SK-N-SH (cell line): Measurements from ENCODE around the gene CDH12. TPM values are rescaled to one million over a fixed set of nuclear protein-coding genes. Genes with fewer than 3 reads are reported as not detected.

ENCODE experiments used
- CTCF ChIA-PET: fragments of 300-600, 350-600 bp; formaldehyde crosslinking; extraction: SDS; loops from one replicate; lab custom pipeline; 2021; lab: Yijun Ruan, JAX
- POLR2A ChIA-PET: fragments of 350-600 bp; sonication (Branson Sonifier 250); formaldehyde crosslinking; extraction: SDS; loops from one replicate; lab custom pipeline; 2020; ENCODE audit warnings: antibody characterized with exemption, inconsistent platforms; lab: Yijun Ruan, JAX
- DNase-seq: peaks from one replicate; pipeline ENCODE4 v3.0.0; 2012
- H2AFZ ChIP-seq: fragments of 200-600 bp; sonication (generic); 2 replicates; pipeline ENCODE4 v1.8.1; 2016; ENCODE audit warnings: antibody characterized with exemption, mild to moderate bottlenecking, low read depth
- H3F3A ChIP-seq: fragments of 200-600 bp; sonication (generic); replicated peaks from 2 replicates; pipeline ENCODE3; 2016; ENCODE audit warnings: antibody characterized with exemption, mild to moderate bottlenecking; ENCODE audit not compliant: insufficient read depth
- H3K27ac ChIP-seq, 2 experiments: fragments of 200-500 bp in 1 of 2; fragments of 200-600 bp in 1 of 2; sonication (Bioruptor generic) in 1 of 2; sonication (generic), shearing (Covaris generic) in 1 of 2; 2 replicates each; pipeline versions ENCODE4 v1.5.1 to v1.6.1; 2014 to 2016; ENCODE audit warnings: low read depth in 2 of 2, inconsistent platforms in 1 of 2, low read length in 1 of 2, mild to moderate bottlenecking in 1 of 2, mixed read lengths in 1 of 2
- H3K27me3 ChIP-seq: fragments of 200-600 bp; sonication (generic), shearing (Covaris generic); 2 replicates; pipeline ENCODE4 v1.6.1; 2016; ENCODE audit warnings: mixed run types; ENCODE audit not compliant: insufficient read depth
- H3K36me3 ChIP-seq, 2 experiments: fragments of 200-500 bp in 1 of 2; fragments of 200-600 bp in 1 of 2; sonication (Bioruptor generic) in 1 of 2; sonication (generic) in 1 of 2; replicated peaks in 1 of 2; 2 replicates each; pipeline versions ENCODE3 to v1.5.1; 2014 to 2016; ENCODE audit warnings: low read length in 1 of 2, mild to moderate bottlenecking in 1 of 2; ENCODE audit not compliant: insufficient read depth in 2 of 2, control insufficient read depth in 1 of 2
- H3K4me1 ChIP-seq, 2 experiments: fragments of 200-500 bp in 1 of 2; fragments of 200-600 bp in 1 of 2; sonication (Bioruptor generic) in 1 of 2; sonication (generic), shearing (Covaris generic) in 1 of 2; 2 replicates each; pipeline versions ENCODE4 v1.5.1 to v1.6.1; 2014 to 2016; ENCODE audit warnings: low read depth in 1 of 2, low read length in 1 of 2, mixed run types in 1 of 2; ENCODE audit not compliant: insufficient read depth in 2 of 2, control insufficient read depth in 1 of 2
- H3K4me2 ChIP-seq: fragments of 200-600 bp; sonication (generic), shearing (Covaris generic); 2 replicates; pipeline ENCODE4 v1.6.1; 2017; ENCODE audit warnings: mixed run types
- H3K4me3 ChIP-seq, 2 experiments: fragments of 200-500 bp in 1 of 2; fragments of 200-600 bp in 1 of 2; sonication (Bioruptor generic) in 1 of 2; sonication (generic), shearing (Covaris generic) in 1 of 2; 2 replicates each; pipeline versions ENCODE4 v1.5.1 to v1.8.1; 2014 to 2016; ENCODE audit warnings: low read depth in 2 of 2, inconsistent platforms in 1 of 2, low read length in 1 of 2, mild to moderate bottlenecking in 1 of 2, mixed read lengths in 1 of 2, moderate library complexity in 1 of 2
- H3K79me2 ChIP-seq: fragments of 200-600 bp; sonication (generic); 2 replicates; pipeline ENCODE4 v1.8.1; 2017; ENCODE audit warnings: mild to moderate bottlenecking; ENCODE audit not compliant: insufficient read depth
- H3K9ac ChIP-seq: fragments of 200-600 bp; sonication (generic); 2 replicates; pipeline ENCODE4 v1.6.1; 2017; ENCODE audit warnings: mixed run types
- H3K9me2 ChIP-seq: fragments of 200-600 bp; sonication (generic); 2 replicates; pipeline ENCODE4 v1.6.1; 2017; ENCODE audit warnings: mixed run types
- H3K9me3 ChIP-seq: fragments of 200-600 bp; sonication (generic); 2 replicates; pipeline ENCODE4 v1.6.1; 2017; ENCODE audit warnings: mixed run types, mild to moderate bottlenecking, moderate library complexity
- H4K20me1 ChIP-seq: fragments of 200-600 bp; sonication (generic); 2 replicates; pipeline ENCODE4 v1.6.1; 2017; ENCODE audit warnings: mild to moderate bottlenecking, mixed run types; ENCODE audit not compliant: insufficient read depth
- CTCF ChIP-seq: fragments of 200-600 bp; sonication (generic); IDR thresholded peaks from 2 replicates; pipeline ENCODE4 v1.6.1; 2017; ENCODE audit warnings: antibody characterized with exemption, mild to moderate bottlenecking, moderate library complexity
- ELF1 ChIP-seq: IDR thresholded peaks from 2 replicates; pipeline ENCODE4 v1.4.0; 2012
- EZH2phosphoT487 ChIP-seq: fragments of 200-600 bp; sonication (generic); IDR thresholded peaks from 2 replicates; pipeline ENCODE4 v1.6.1; 2017; ENCODE audit warnings: low read depth, mixed run types, mild to moderate bottlenecking, antibody characterized with exemption, moderate library complexity, borderline replicate concordance
- FOSL2 ChIP-seq: IDR thresholded peaks from 2 replicates; pipeline ENCODE4 v1.4.0; 2012; ENCODE audit warnings: low read depth, mild to moderate bottlenecking, moderate library complexity, borderline replicate concordance
- FOXJ3 ChIP-seq: sonication (generic); formaldehyde crosslinking; IDR thresholded peaks from 2 replicates; pipeline ENCODE4 v1.5.1; 2020; ENCODE audit warnings: mild to moderate bottlenecking, missing genetic modification reagents
- FOXM1 ChIP-seq: IDR thresholded peaks from 2 replicates; pipeline ENCODE4 v1.4.0; 2012; ENCODE audit warnings: low read depth, mild to moderate bottlenecking
- GABPA ChIP-seq: IDR thresholded peaks from 2 replicates; pipeline ENCODE4 v1.4.0; 2012; ENCODE audit warnings: low read depth, mild to moderate bottlenecking
- IRF3 ChIP-seq: fragments of 150-350 bp; IDR thresholded peaks from 2 replicates; pipeline ENCODE4 v1.6.1; 2016; ENCODE audit warnings: mild to moderate bottlenecking, low read depth, low read length
- MAX ChIP-seq: IDR thresholded peaks from 2 replicates; pipeline ENCODE4 v1.4.0; 2012; ENCODE audit warnings: low read depth
- PBX3 ChIP-seq: IDR thresholded peaks from 2 replicates; pipeline ENCODE4; 2012
- RAD21 ChIP-seq: IDR thresholded peaks from 2 replicates; pipeline ENCODE4 v1.6.1; 2012; ENCODE audit warnings: mild to moderate bottlenecking, low read length
- RFX5 ChIP-seq: IDR thresholded peaks from 2 replicates; pipeline ENCODE4 v1.6.1; 2012; ENCODE audit warnings: mild to moderate bottlenecking, improper control_type of control experiment, low read length
- RXRA ChIP-seq: IDR thresholded peaks from 2 replicates; pipeline ENCODE4 v1.4.0; 2012; ENCODE audit warnings: low read depth, mild to moderate bottlenecking, borderline replicate concordance
- SIN3A ChIP-seq: IDR thresholded peaks from 2 replicates; pipeline ENCODE4 v1.6.1; 2012; ENCODE audit warnings: low read depth, mild to moderate bottlenecking, low read length, moderate library complexity, borderline replicate concordance
- SMC3 ChIP-seq: IDR thresholded peaks from 2 replicates; pipeline ENCODE4 v1.6.1; 2012; ENCODE audit warnings: low read depth, low read length, improper control_type of control experiment
- TCF12 ChIP-seq: IDR thresholded peaks from 2 replicates; pipeline ENCODE4 v1.4.0; 2012
- TEAD4 ChIP-seq: IDR thresholded peaks from 2 replicates; pipeline ENCODE4 v1.4.0; 2012; ENCODE audit warnings: mild to moderate bottlenecking, borderline replicate concordance; ENCODE audit not compliant: insufficient read depth
- USF1 ChIP-seq: IDR thresholded peaks from 2 replicates; pipeline ENCODE4 v1.4.0; 2012; ENCODE audit warnings: low read depth, borderline replicate concordance
- ZBTB33 ChIP-seq: IDR thresholded peaks from 2 replicates; pipeline ENCODE4 v1.4.0; 2012; ENCODE audit warnings: low read depth, borderline replicate concordance
- WGBS: methylation state at CpG from one replicate; pipeline ENCODE4 v1.1.6; 2017; ENCODE audit warnings: low lambda C conversion rate; 5-methylcytosine and 5-hydroxymethylcytosine counted together
- polyA plus RNA-seq, 3 experiments: library from polyadenylated mRNA; depleted of rRNA; stranded (reverse); fragments of >200 nt; gene quantifications; 2 replicates each; pipeline ENCODE4 v1.2.3, GENCODE V29; 2012

CDH12 gene
- polyA plus RNA-seq, 1 of the 3 experiments (the other 2 are of a cell fraction) = not detected

GRCh38 chr5:22560147-22560546 is 293.0 kb downstream of the CDH12 start:
- no peak overlapping the region for H3K27ac ChIP-seq
- POLR2A ChIA-PET = no interaction called here
- no peak for DNase-seq

GRCh38 chr5:22557251-22557650 is 295.9 kb downstream of the CDH12 start:
- CTCF ChIA-PET = no interaction called here
- 0 out of 2 replicates have a peak, but pooled peaks cover 3% of the 10 kb centered on the region for H3K9me2 ChIP-seq
- H3K27me3 ChIP-seq = no peaks in the 10 kb centered on the region
- H3F3A ChIP-seq = no peaks in the 10 kb centered on the region
- no peaks in the 10 kb centered on the region for H3K36me3 ChIP-seq
- 4% methylated on average over 6 of the region's 6 CpGs for WGBS
- H3K79me2 ChIP-seq = no peaks in the 10 kb centered on the region
- TF ChIP-seq RAD21 = no peak
- TF ChIP-seq IRF3 = no peak
- no peak for TF ChIP-seq CTCF
- no peak for TF ChIP-seq TCF12
- no peak for TF ChIP-seq SIN3A
- no peak for TF ChIP-seq ELF1
- no peak for TF ChIP-seq FOXM1
- TF ChIP-seq ZBTB33 = no peak
- no peak for TF ChIP-seq GABPA
- no peak for TF ChIP-seq EZH2phosphoT487
- no peak for TF ChIP-seq FOSL2
- no peak for TF ChIP-seq RXRA
- TF ChIP-seq SMC3 = no peak
- TF ChIP-seq RFX5 = no peak
- TF ChIP-seq PBX3 = no peak
- TF ChIP-seq MAX = no peak
- no peak for TF ChIP-seq TEAD4
- TF ChIP-seq USF1 = no peak
- TF ChIP-seq FOXJ3 (CRISPR knock-in tag) = no peak
- H3K9ac ChIP-seq = no peak overlapping the region
- H2AFZ ChIP-seq = no peak overlapping the region
- no peaks in the 10 kb centered on the region for H3K4me1 ChIP-seq
- no peak for DNase-seq
- no peak overlapping the region for H3K27ac ChIP-seq
- POLR2A ChIA-PET = no interaction called here
- no peaks in the 10 kb centered on the region for H4K20me1 ChIP-seq
- H3K4me3 ChIP-seq = no peak overlapping the region
- no peak overlapping the region for H3K4me2 ChIP-seq
- H3K9me3 ChIP-seq = no peaks in the 10 kb centered on the region

More at GRCh38 chr5:22560147-22560546, 293.0 kb downstream of the CDH12 start:
- Histone ChIP-seq H3K4me2 (no peak overlapping the region), H2AFZ (no peak overlapping the region), H3F3A (no peaks in the 10 kb centered on the region), H3K9ac (no peak overlapping the region), H3K79me2 (no peaks in the 10 kb centered on the region), H3K27me3 (no peaks in the 10 kb centered on the region), H3K4me1 (no peaks in the 10 kb centered on the region), H3K9me3 (no peaks in the 10 kb centered on the region), H3K36me3 (no peaks in the 10 kb centered on the region), H4K20me1 (no peaks in the 10 kb centered on the region), H3K4me3 (no peak overlapping the region), H3K9me2 (0 out of 2 replicates have a peak, but pooled peaks cover 3% of the 10 kb centered on the region)
- no peak for TF ChIP-seq MAX
- TF ChIP-seq FOSL2 = no peak
- CTCF ChIA-PET = no interaction called here
- WGBS = 2% methylated on average over 3 of the region's 3 CpGs
